GM12878 (cell line): Measurements from ENCODE around the gene KRTAP10-3. TPM values are rescaled to one million over a fixed set of nuclear protein-coding genes. Genes with fewer than 3 reads are reported as not detected.
A peak's percentile ranks its signal among the peaks of the same experiment; 100 is the strongest.

Experiments
- ATAC-seq: fragments of 200-7000 bp; cut with Tn5 transposase; 3 replicates; pipeline ENCODE4 v1.9.1; 2020; ENCODE audit warnings: mild to moderate bottlenecking, moderate library complexity
- BruUV-seq: library from RNA; stranded (reverse); fragments of 400-500 nt; replicated peaks from 2 replicates; lab custom pipeline; 2021; lab: Mats Ljungman, UMichigan
- CTCF ChIA-PET: fragments of 300-600 bp; sonication (Branson Sonifier 250); formaldehyde crosslinking; extraction: SDS; loops from one replicate; lab custom pipeline; 2021; ENCODE audit warnings: inconsistent platforms; lab: Yijun Ruan, JAX
- POLR2A ChIA-PET: fragments of 350-600 bp; formaldehyde crosslinking; extraction: SDS; loops from one replicate; lab custom pipeline; 2021; ENCODE audit warnings: inconsistent platforms; lab: Charles Lee
- RAD21 ChIA-PET: fragments of 300-600 bp; sonication (Branson Sonifier 250); formaldehyde crosslinking; loops from one replicate; lab custom pipeline; 2023; ENCODE audit warnings: antibody characterized with exemption; ENCODE audit not compliant: unreplicated experiment; lab: Charles Lee
- SMC1A ChIA-PET: fragments of 300-600 bp; sonication (Branson Sonifier 250); formaldehyde crosslinking; loops from one replicate; lab custom pipeline; 2023; ENCODE audit not compliant: unreplicated experiment, uncharacterized antibody; lab: Charles Lee
- DNase-seq: peaks from one replicate; pipeline ENCODE4 v3.0.0-alpha.2; 2011; ENCODE audit warnings: low read depth, low spot score
- FAIRE-seq: peaks from 3 replicates; lab custom pipeline; 2011; peaks lifted over from hg19 to GRCh38; lab: Jason Lieb, UNC
- H2AFZ ChIP-seq: 2 replicates; pipeline ENCODE4 v1.6.0; 2011; ENCODE audit warnings: low read depth, low read length, control low read depth; ENCODE audit not compliant: control insufficient read depth
- H3K27ac ChIP-seq: 2 replicates; pipeline ENCODE4 v1.5.1; 2011; ENCODE audit warnings: control low read depth; ENCODE audit not compliant: control insufficient read depth, insufficient read depth
- H3K27me3 ChIP-seq, 2 experiments: replicated peaks in 1 of 2; 2 replicates each; pipeline versions ENCODE4 v1.6.0 to v1.6.1; 2011; ENCODE audit warnings: low read length in 1 of 2; ENCODE audit not compliant: control insufficient read depth in 2 of 2, insufficient read depth in 2 of 2
- H3K36me3 ChIP-seq, 2 experiments: 2 replicates each; pipeline ENCODE4 v1.5.1; 2011; ENCODE audit warnings: low read length in 1 of 2; ENCODE audit not compliant: control insufficient read depth in 2 of 2, insufficient read depth in 2 of 2
- H3K4me1 ChIP-seq: 2 replicates; pipeline ENCODE4 v1.6.1; 2011; ENCODE audit warnings: mild to moderate bottlenecking, low read length, moderate library complexity, mixed read lengths; ENCODE audit not compliant: control insufficient read depth, insufficient read depth
- H3K4me2 ChIP-seq: 2 replicates; pipeline ENCODE4 v1.6.0; 2011; ENCODE audit warnings: control low read depth; ENCODE audit not compliant: control insufficient read depth, insufficient read depth
- H3K4me3 ChIP-seq: fragments of 200-600 bp; sonication (generic); 2 replicates; pipeline ENCODE4 v1.5.1; 2016
- H3K79me2 ChIP-seq: 2 replicates; pipeline ENCODE4 v1.6.0; 2011; ENCODE audit warnings: low read length; ENCODE audit not compliant: control insufficient read depth, insufficient read depth
- H3K9ac ChIP-seq: 2 replicates; pipeline ENCODE4 v1.8.0; 2011; ENCODE audit warnings: low read length, control low read depth, mixed read lengths; ENCODE audit not compliant: control insufficient read depth, insufficient read depth
- H3K9me3 ChIP-seq: replicated peaks from 3 replicates; pipeline ENCODE4 v1.5.1; 2011; ENCODE audit warnings: mild to moderate bottlenecking, low read length; ENCODE audit not compliant: control insufficient read depth, insufficient read depth
- H4K20me1 ChIP-seq: 2 replicates; pipeline ENCODE4 v1.6.0; 2011; ENCODE audit not compliant: control insufficient read depth, insufficient read depth
- FOXK2 ChIP-seq: fragments of 450-650 bp; IDR thresholded peaks from 2 replicates; pipeline ENCODE4 v1.6.1; 2017; ENCODE audit warnings: mild to moderate bottlenecking, moderate library complexity
- KLF5 ChIP-seq: fragments of 450-650 bp; IDR thresholded peaks from 2 replicates; pipeline ENCODE4 v1.6.1; 2014; ENCODE audit warnings: mild to moderate bottlenecking; ENCODE audit not compliant: partially characterized antibody
- MEF2B ChIP-seq: fragments of 450-650 bp; IDR thresholded peaks from 2 replicates; pipeline ENCODE4 v1.6.1; 2018; ENCODE audit warnings: mild to moderate bottlenecking, moderate library complexity; ENCODE audit not compliant: partially characterized antibody, poor library complexity, severe bottlenecking
- RELB ChIP-seq: fragments of 450-650 bp; IDR thresholded peaks from 2 replicates; pipeline ENCODE4 v1.6.1; 2017; ENCODE audit warnings: low read depth, mild to moderate bottlenecking, moderate library complexity
- TCF12 ChIP-seq: IDR thresholded peaks from 2 replicates; pipeline ENCODE4 v1.6.1; 2011; ENCODE audit warnings: low read depth, mild to moderate bottlenecking, low read length
- YY1 ChIP-seq: IDR thresholded peaks from 2 replicates; pipeline ENCODE4 v1.6.1; 2011; ENCODE audit warnings: low read depth, mild to moderate bottlenecking, low read length
- ZSCAN29 ChIP-seq: fragments of 450-650 bp; IDR thresholded peaks from 2 replicates; pipeline ENCODE4 v1.6.1; 2017; ENCODE audit warnings: mild to moderate bottlenecking, moderate library complexity
- WGBS: methylation state at CpG from one replicate; pipeline ENCODE4 v1.1.6; 2016; ENCODE audit warnings: low lambda C conversion rate; ENCODE audit not compliant: insufficient replicate concordance, insufficient coverage; ENCODE audit errors: missing lambda C conversion rate; 5-methylcytosine and 5-hydroxymethylcytosine counted together
- in situ Hi-C: fragments of 300-500 bp; cut with MboI; formaldehyde crosslinking; loops from 9 replicates; pipeline ENCODE4 v1.14.3; 2018; ENCODE audit warnings: mixed read lengths
- intact Hi-C: fragments of 100-400 bp; cut with micrococcal nuclease; formaldehyde crosslinking; loops from one replicate; pipeline ENCODE4 v1.14.2; 2022; ENCODE audit not compliant: unreplicated experiment
- polyA plus RNA-seq, 11 experiments: library from polyadenylated mRNA; depleted of rRNA in 4 of 11; unstranded in 6 of 11; stranded (reverse) in 5 of 11; fragments of >200 nt; fragmentation: Nextera tagmentation in 4 of 11; fragmentation: Illumina TruSeq in 1 of 11; extraction: Ambion mirVana in 4 of 11; extraction: Trizol in 1 of 11; gene quantifications; 1 replicate in 1 of 11; 2 replicates in 10 of 11; pipeline versions ENCODE4 v1.2.1 to v1.2.3, GENCODE V29; 2011 to 2016; ENCODE audit warnings: inconsistent platforms in 2 of 11, missing spikeins in 2 of 11, low read depth in 1 of 11
- total RNA-seq, 4 experiments: library from RNA; depleted of rRNA in 3 of 4; stranded (reverse); fragments of >200 nt in 3 of 4; fragmentation: Illumina TruSeq in 1 of 4; extraction: Trizol in 1 of 4; gene quantifications; 2 replicates each; pipeline versions ENCODE4 v1.2.1 to v1.2.3, GENCODE V29; 2013 to 2021
- TF ChIP-seq, protein P1 (sequence below): fragments of 450-650 bp; IDR thresholded peaks from 2 replicates; pipeline ENCODE4 v1.6.1; 2017; ENCODE audit warnings: mild to moderate bottlenecking, low read depth, inconsistent platforms; ENCODE audit not compliant: poor library complexity, severe bottlenecking

The KRTAP10-3 gene
- total and polyA plus RNA-seq, 10 of the 15 experiments (the other 5 are each of a cell fraction or from before 2014, with no cell fraction given), result not detected

GRCh38 chr21:44557491-44558328, 885 bp downstream of the KRTAP10-3 start:
- FAIRE-seq (no peak), ATAC-seq (no peak), DNase-seq (no peak)
- H3K9ac ChIP-seq, result no peak overlapping the region
- no peaks in the 10 kb centered on the region for H3K4me1 ChIP-seq
- H3K79me2 ChIP-seq, result no peaks in the 10 kb centered on the region
- no TSS peak for BruUV-seq
- POLR2A ChIA-PET, result no interaction called here
- in situ Hi-C loops (no loop called here), intact Hi-C loops (no loop called here)
- RAD21 ChIA-PET, result no interaction called here
- SMC1A ChIA-PET, result no interaction called here
- H3K27ac ChIP-seq, result no peak overlapping the region
- H4K20me1 ChIP-seq, result no peaks in the 10 kb centered on the region
- H2AFZ ChIP-seq, result no peak overlapping the region
- no peaks in the 10 kb centered on the region; the same call in 2 of the 3 replicates for H3K9me3 ChIP-seq
- H3K27me3 ChIP-seq, result no peaks in the 10 kb centered on the region; a peak in 1 of 4 replicates
- TF ChIP-seq RELB, result no peak
- CTCF ChIA-PET, result no interaction called here
- WGBS, result 68% methylated on average over 28 of the region's 30 CpGs
- no peak overlapping the region for H3K4me3 ChIP-seq
- no peaks in the 10 kb centered on the region for H3K36me3 ChIP-seq
- no peak overlapping the region for H3K4me2 ChIP-seq

DNA sequence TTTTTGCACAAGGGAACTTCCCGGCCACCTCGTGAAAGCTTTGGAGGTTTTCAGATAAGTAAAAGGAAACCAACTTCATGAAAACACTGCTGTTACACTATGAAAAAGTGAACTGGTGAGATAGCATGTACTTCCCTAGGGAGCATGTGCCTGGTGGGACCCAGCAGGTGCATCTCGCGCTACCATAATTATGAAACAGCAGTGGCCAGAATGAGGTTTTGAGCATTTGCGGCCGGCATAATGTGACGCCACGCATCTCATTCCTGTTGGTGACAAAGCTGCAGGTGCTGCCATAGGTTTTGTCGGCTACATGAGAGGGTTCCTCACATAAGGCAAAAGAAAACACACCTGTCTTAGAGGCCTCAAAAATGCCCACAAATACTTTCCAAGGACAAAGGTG, 1.7 kb downstream of the KRTAP10-3 start:
- no peak overlapping the region for H3K27ac ChIP-seq
- intact Hi-C loops, result no loop called here
- H3K4me1 ChIP-seq, result no peaks in the 10 kb centered on the region
- BruUV-seq, result no TSS peak
- no peak overlapping the region for H3K4me3 ChIP-seq
- H2AFZ ChIP-seq, result no peak overlapping the region
- H3K36me3 ChIP-seq, result no peaks in the 10 kb centered on the region
- no peak overlapping the region for H3K9ac ChIP-seq
- H3K79me2 ChIP-seq, result no peaks in the 10 kb centered on the region
- SMC1A ChIA-PET, result no interaction called here
- RAD21 ChIA-PET, result no interaction called here
- H4K20me1 ChIP-seq, result no peaks in the 10 kb centered on the region
- ATAC-seq (peak; percentile 42; the same call in 2 of the 3 replicates), FAIRE-seq (no peak), DNase-seq (no peak)
- no peaks in the 10 kb centered on the region; a peak in 1 of 4 replicates for H3K27me3 ChIP-seq
- POLR2A ChIA-PET, result no interaction called here
- TF ChIP-seq YY1, result no peak
- peak; percentile 79; the same call in 1 of the 2 replicates for TF ChIP-seq TCF12
- no peak for TF ChIP-seq MEF2B
- TF ChIP-seq, protein P1, sequence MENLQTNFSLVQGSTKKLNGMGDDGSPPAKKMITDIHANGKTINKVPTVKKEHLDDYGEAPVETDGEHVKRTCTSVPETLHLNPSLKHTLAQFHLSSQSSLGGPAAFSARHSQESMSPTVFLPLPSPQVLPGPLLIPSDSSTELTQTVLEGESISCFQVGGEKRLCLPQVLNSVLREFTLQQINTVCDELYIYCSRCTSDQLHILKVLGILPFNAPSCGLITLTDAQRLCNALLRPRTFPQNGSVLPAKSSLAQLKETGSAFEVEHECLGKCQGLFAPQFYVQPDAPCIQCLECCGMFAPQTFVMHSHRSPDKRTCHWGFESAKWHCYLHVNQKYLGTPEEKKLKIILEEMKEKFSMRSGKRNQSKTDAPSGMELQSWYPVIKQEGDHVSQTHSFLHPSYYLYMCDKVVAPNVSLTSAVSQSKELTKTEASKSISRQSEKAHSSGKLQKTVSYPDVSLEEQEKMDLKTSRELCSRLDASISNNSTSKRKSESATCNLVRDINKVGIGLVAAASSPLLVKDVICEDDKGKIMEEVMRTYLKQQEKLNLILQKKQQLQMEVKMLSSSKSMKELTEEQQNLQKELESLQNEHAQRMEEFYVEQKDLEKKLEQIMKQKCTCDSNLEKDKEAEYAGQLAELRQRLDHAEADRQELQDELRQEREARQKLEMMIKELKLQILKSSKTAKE, result no peak
- no peak for TF ChIP-seq FOXK2
- TF ChIP-seq KLF5, result no peak
- no peak for TF ChIP-seq ZSCAN29
- in situ Hi-C loops, result no loop called here
- H3K4me2 ChIP-seq, result no peak overlapping the region
- no peaks in the 10 kb centered on the region; the same call in 2 of the 3 replicates for H3K9me3 ChIP-seq
- CTCF ChIA-PET, result no interaction called here
- 2% methylated on average over 9 of the region's 9 CpGs for WGBS
